Body of pancreas (tissue), 4 donors: ENCODE measurements around the gene GPR146. TPM values are rescaled to one million over a fixed set of nuclear protein-coding genes. Genes with fewer than 3 reads are reported as not detected.

Source experiments
- ATAC-seq: fragments of 150-250 bp; one replicate; pipeline ENCODE4 v1.9.1; 2016
- DNase-seq, 4 donors: peaks; one replicate each; pipeline ENCODE4 v3.0.0-alpha.2; 2019
- H3K27ac ChIP-seq, 4 donors: fragments of 200-600 bp; sonication (generic); 1 replicate in 3 of 4; 2 replicates in 1 of 4; pipeline versions ENCODE4 v1.5.1 to v1.6.1; 2016 to 2019; ENCODE audit warnings: mild to moderate bottlenecking in 1 of 4, mixed read lengths in 1 of 4, moderate library complexity in 1 of 4
- H3K27me3 ChIP-seq, 2 donors: fragments of 200-600 bp; sonication (generic); one replicate each; pipeline ENCODE4 v1.6.0; 2016; ENCODE audit warnings: mild to moderate bottlenecking in 1 of 2
- H3K36me3 ChIP-seq, 2 donors: fragments of 200-600 bp; sonication (generic); replicated peaks in 1 of 2; 2 replicates each; pipeline ENCODE4 v1.5.1; 2016; ENCODE audit warnings: low read depth in 2 of 2; ENCODE audit not compliant: insufficient read depth in 1 of 2
- H3K4me1 ChIP-seq: fragments of 200-600 bp; sonication (generic); one replicate; pipeline ENCODE4 v1.6.0; 2016
- H3K4me3 ChIP-seq, 2 donors: fragments of 200-600 bp; sonication (generic); 1 replicate in 1 of 2; 2 replicates in 1 of 2; pipeline ENCODE4 v1.5.1; 2016 to 2019
- H3K9me3 ChIP-seq, 3 donors: fragments of 200-600 bp; sonication (generic); 1 replicate in 2 of 3; 2 replicates in 1 of 3; pipeline ENCODE4 v1.5.1; 2016
- POLR2A ChIP-seq, 3 donors: fragments of 450-650 bp; IDR thresholded peaks; one replicate each; pipeline ENCODE4 v1.6.1; 2016; ENCODE audit warnings: antibody characterized with exemption in 3 of 3, mild to moderate bottlenecking in 2 of 3
- WGBS, 2 donors: methylation state at CpG; one replicate each; pipeline ENCODE4 v1.1.5; 2017; 5-methylcytosine and 5-hydroxymethylcytosine counted together
- intact Hi-C: fragments of 100-400 bp; cut with DNase I; formaldehyde crosslinking; loops from one replicate; pipeline ENCODE4 v1.15.1; 2023
- total RNA-seq, 2 donors: library from RNA; depleted of rRNA; stranded (reverse); fragments of >200 nt; gene quantifications; one replicate each; pipeline ENCODE4 v1.1.0, GENCODE V29; 2016
- TF ChIP-seq, protein P1 (sequence below), 7 experiments: fragments of 450-650 bp in 4 of 7; fragments of 200-600 bp in 3 of 7; sonication (generic) in 3 of 7; IDR thresholded peaks; one replicate each; pipeline ENCODE4 v1.5.1; 2016 to 2019; ENCODE audit warnings: antibody characterized with exemption in 7 of 7

The GPR146 gene
- total RNA-seq, 2 donors from 2014 or later: 8.8 to 11.2 TPM

DNA sequence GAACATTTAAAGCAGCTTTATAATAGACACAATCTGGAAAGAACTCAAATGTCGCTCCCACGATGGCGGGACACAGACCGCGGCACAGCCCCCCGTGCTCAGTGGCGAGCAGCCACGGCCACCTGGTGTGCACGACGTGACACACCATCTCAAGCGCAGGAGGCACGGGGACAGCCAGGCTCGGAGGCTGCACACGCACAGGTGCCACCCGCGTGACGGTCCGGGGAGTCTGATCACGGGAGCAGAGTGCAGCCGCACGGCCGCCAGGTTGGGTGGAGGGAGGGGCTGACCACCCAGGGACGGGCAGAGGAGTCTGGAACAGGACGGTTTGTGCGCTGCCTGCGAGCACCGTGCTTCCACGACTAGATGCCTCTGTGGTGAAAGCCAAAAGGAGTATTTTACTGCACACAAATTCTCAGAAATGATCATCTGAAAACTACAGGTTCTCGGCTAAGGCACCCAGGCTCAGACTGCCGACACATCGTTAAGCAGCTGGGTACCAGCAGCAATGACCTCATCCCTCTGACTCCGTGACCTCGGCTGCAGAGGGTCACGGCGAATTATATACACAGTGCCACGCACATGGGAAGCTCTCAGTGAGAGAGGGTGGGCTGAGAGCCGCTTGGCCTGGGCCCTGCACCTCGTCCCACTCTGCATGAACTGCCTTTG is 36.0 kb downstream of the GPR146 start:
- intact Hi-C loops: loop anchor here (10.0 kb wide), 1 partner anchor 54 kb away; a partner anchor contains a TSS
- H3K4me1 ChIP-seq: peaks cover 32% of the 10 kb centered on the region

DNA sequence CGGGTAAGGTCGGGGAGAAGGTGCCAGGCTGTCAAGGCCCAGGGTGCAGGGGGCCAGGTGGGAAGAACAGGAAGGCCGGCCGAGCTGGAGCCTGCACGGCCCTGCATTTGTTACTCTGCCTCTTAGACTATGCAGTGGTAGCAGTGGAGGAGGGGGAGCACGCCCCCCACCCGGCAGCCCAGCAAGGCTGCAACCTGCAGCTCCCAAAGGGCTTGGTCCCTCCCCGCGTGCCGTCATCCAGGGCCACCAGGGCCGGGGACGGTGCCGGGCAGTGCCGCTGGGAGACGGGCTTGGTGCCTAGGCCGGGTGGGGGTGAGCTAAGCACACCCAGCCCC is 36.5 kb downstream of the GPR146 start:
- H3K36me3 ChIP-seq: no peaks in the 10 kb centered on the region
- intact Hi-C loops: loop anchor here (10.0 kb wide), 1 partner anchor 54 kb away; a partner anchor contains a TSS
- H3K9me3 ChIP-seq: no peaks in the 10 kb centered on the region
- no peak for ATAC-seq
- no peak overlapping the region for H3K4me3 ChIP-seq
- TF ChIP-seq, protein P1, sequence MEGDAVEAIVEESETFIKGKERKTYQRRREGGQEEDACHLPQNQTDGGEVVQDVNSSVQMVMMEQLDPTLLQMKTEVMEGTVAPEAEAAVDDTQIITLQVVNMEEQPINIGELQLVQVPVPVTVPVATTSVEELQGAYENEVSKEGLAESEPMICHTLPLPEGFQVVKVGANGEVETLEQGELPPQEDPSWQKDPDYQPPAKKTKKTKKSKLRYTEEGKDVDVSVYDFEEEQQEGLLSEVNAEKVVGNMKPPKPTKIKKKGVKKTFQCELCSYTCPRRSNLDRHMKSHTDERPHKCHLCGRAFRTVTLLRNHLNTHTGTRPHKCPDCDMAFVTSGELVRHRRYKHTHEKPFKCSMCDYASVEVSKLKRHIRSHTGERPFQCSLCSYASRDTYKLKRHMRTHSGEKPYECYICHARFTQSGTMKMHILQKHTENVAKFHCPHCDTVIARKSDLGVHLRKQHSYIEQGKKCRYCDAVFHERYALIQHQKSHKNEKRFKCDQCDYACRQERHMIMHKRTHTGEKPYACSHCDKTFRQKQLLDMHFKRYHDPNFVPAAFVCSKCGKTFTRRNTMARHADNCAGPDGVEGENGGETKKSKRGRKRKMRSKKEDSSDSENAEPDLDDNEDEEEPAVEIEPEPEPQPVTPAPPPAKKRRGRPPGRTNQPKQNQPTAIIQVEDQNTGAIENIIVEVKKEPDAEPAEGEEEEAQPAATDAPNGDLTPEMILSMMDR (IDR thresholded peaks at IDR 0.05): no peak
- TF ChIP-seq POLR2A (IDR thresholded peaks at IDR 0.05): no peak
- H3K27me3 ChIP-seq: no peaks in the 10 kb centered on the region
- no peak for DNase-seq
- H3K27ac ChIP-seq: no peak overlapping the region
- 90 to 95% methylated on average over 6 to 13 of the region's 16 CpGs for WGBS, 2 donors
- H3K4me1 ChIP-seq: peaks cover 30% of the 10 kb centered on the region

More for the DNA sequence above, 36.0 kb downstream of the GPR146 start:
- ATAC-seq: no peak
- Histone ChIP-seq H3K9me3 (no peaks in the 10 kb centered on the region), H3K27ac (no peak overlapping the region), H3K27me3 (no peaks in the 10 kb centered on the region), H3K36me3 (no peaks in the 10 kb centered on the region), H3K4me3 (no peak overlapping the region)
- TF ChIP-seq, protein P1 (IDR thresholded peaks at IDR 0.05): no peak
- TF ChIP-seq POLR2A (IDR thresholded peaks at IDR 0.05): no peak
- no peak for DNase-seq
- WGBS, 2 donors: 91 to 96% methylated on average over 27 to 33 of the region's 38 CpGs

DNA sequence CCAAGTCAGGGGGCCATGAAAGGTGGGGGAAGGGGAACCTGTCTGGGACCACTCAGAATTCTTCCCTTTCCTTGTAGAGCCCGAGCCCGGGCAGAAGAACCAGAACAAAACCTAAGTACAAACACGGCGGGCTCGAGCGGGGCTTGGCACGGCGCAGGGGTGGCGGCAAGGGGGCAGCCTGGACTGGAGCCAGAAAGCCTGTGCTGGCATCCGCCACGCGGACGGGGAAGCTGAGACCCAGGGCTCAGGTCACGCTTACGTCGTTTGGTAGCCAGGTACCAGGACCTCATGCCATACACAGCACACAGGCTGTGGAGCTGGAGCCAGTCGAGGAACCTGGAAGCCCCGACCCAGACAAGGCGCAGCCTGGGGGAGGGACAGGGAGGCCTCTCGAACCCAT is 37.0 kb downstream of the GPR146 start:
- TF ChIP-seq, protein P1 (IDR thresholded peaks at IDR 0.05): no peak
- no peak for TF ChIP-seq POLR2A (IDR thresholded peaks at IDR 0.05)
- Histone ChIP-seq H3K4me1 (peaks cover 26% of the 10 kb centered on the region), H3K9me3 (no peaks in the 10 kb centered on the region), H3K27me3 (no peaks in the 10 kb centered on the region), H3K36me3 (no peaks in the 10 kb centered on the region), H3K27ac (no peak overlapping the region), H3K4me3 (no peak overlapping the region)
- DNase-seq (no peak), ATAC-seq (no peak)
- intact Hi-C loops: loop anchor here (10.0 kb wide), 1 partner anchor 53 kb away; a partner anchor contains a TSS
- WGBS, 2 donors: 89 to 94% methylated on average over 20 of the region's 20 CpGs

DNA sequence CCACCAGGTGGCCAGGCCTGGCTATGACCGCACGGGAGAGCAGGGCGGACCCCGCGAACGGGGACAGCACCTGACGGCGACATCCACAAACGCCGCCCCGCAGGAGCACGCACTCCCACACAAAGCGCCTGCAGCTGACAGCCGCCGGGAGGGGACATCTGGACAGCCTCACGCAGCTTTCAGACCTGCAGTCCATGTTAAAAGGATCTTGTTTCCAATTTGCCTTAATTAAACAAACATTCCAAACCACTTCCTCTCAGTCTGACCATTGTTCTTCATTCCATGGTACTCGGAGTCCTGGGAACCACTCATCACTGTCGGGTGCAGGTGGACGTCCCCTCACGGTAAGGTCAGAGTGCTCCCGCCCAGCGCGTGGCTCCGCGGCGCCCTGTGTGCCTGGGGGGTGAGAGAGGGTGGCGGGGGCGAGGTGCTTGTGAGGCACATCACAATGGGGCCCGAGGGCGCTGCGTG is 37.6 kb downstream of the GPR146 start:
- peaks cover 26% of the 10 kb centered on the region for H3K4me1 ChIP-seq
- H3K4me3 ChIP-seq: no peak overlapping the region
- no peak overlapping the region for H3K27ac ChIP-seq
- H3K9me3 ChIP-seq: no peaks in the 10 kb centered on the region
- TF ChIP-seq, protein P1 (IDR thresholded peaks at IDR 0.05): no peak
- TF ChIP-seq POLR2A (IDR thresholded peaks at IDR 0.05): no peak
- H3K36me3 ChIP-seq: no peaks in the 10 kb centered on the region
- ATAC-seq: no peak
- intact Hi-C loops: loop anchor here (10.0 kb wide), 1 partner anchor 53 kb away; a partner anchor contains a TSS
- DNase-seq: no peak
- no peaks in the 10 kb centered on the region for H3K27me3 ChIP-seq
- 65 to 93% methylated on average over 16 to 31 of the region's 31 CpGs for WGBS, 2 donors
